Stomach (tissue), 9 donors: Measurements from ENCODE around the gene RNF121. TPM values are rescaled to one million over a fixed set of nuclear protein-coding genes. Genes with fewer than 3 reads are reported as not detected.
A peak's percentile ranks its signal among the peaks of the same experiment; 100 is the strongest.

Experiments used
- DNase-seq, 2 donors: peaks; one replicate each; pipeline versions ENCODE4 v3.0.0 to v3.0.0-alpha.2; 2013 to 2019
- H3K27ac ChIP-seq, 5 donors: fragments of 200-600 bp in 4 of 5; sonication (generic) in 4 of 5; one replicate each; pipeline ENCODE4 v1.5.1; 2013 to 2019; ENCODE audit warnings: mild to moderate bottlenecking in 1 of 5, moderate library complexity in 1 of 5
- H3K27me3 ChIP-seq, 3 donors: fragments of 200-600 bp; sonication (generic); one replicate each; pipeline ENCODE4 v1.5.1; 2017 to 2019; ENCODE audit warnings: mixed run types in 1 of 3
- H3K36me3 ChIP-seq, 4 donors: fragments of 200-600 bp; sonication (generic); 1 replicate in 3 of 4; 2 replicates in 1 of 4; pipeline ENCODE4 v1.5.1; 2016 to 2019
- H3K4me1 ChIP-seq, 4 donors: fragments of 200-600 bp; sonication (generic); one replicate each; pipeline ENCODE4 v1.5.1; 2016 to 2019
- H3K4me3 ChIP-seq, 4 donors: fragments of 200-600 bp; sonication (generic) in 3 of 4; one replicate each; pipeline ENCODE4 v1.5.1; 2016 to 2019; ENCODE audit warnings: mild to moderate bottlenecking in 1 of 4
- H3K9me3 ChIP-seq, 4 donors: fragments of 200-600 bp; sonication (generic); one replicate each; pipeline ENCODE4 v1.5.1; 2016 to 2019
- CTCF ChIP-seq, 7 experiments: fragments of 450-650 bp in 4 of 7; fragments of 200-600 bp in 3 of 7; sonication (generic) in 3 of 7; IDR thresholded peaks; one replicate each; pipeline ENCODE4 v1.5.1; 2016 to 2019; ENCODE audit warnings: antibody characterized with exemption in 7 of 7, control low read depth in 2 of 7, mild to moderate bottlenecking in 1 of 7
- EP300 ChIP-seq: sonication (generic); formaldehyde crosslinking; IDR thresholded peaks from one replicate; pipeline ENCODE4 v1.6.1; 2017; ENCODE audit warnings: antibody characterized with exemption
- POLR2A ChIP-seq, 4 donors: fragments of 450-650 bp; IDR thresholded peaks; one replicate each; pipeline ENCODE4 v1.6.1; 2016; ENCODE audit warnings: antibody characterized with exemption in 4 of 4, control low read depth in 2 of 4, mild to moderate bottlenecking in 1 of 4, moderate library complexity in 1 of 4
- POLR2AphosphoS5 ChIP-seq, 3 donors: sonication (generic); formaldehyde crosslinking; IDR thresholded peaks; one replicate each; pipeline ENCODE4 v1.6.1; 2016; ENCODE audit warnings: antibody characterized with exemption in 3 of 3
- WGBS, 5 donors: extraction: QIAGEN DNeasy Blood & Tissue Kit in 3 of 5; methylation state at CpG; one replicate each; pipeline versions ENCODE4 v1.1.5 to v1.1.7; 2013 to 2018; 5-methylcytosine and 5-hydroxymethylcytosine counted together
- intact Hi-C: fragments of 100-400 bp; cut with DNase I; formaldehyde crosslinking; loops from one replicate; pipeline ENCODE4 v1.15.1; 2023; ENCODE audit warnings: low total_unique reads
- polyA plus RNA-seq, 3 donors: library from polyadenylated mRNA; stranded (reverse); fragments of 200-250 nt; gene quantifications; one replicate each; pipeline ENCODE4 v1.2.3, GENCODE V29; 2013
- total RNA-seq, 5 donors: library from RNA; depleted of rRNA; stranded (reverse); fragments of >200 nt; gene quantifications; one replicate each; pipeline versions ENCODE4 v1.1.0 to v1.2.3, GENCODE V29; 2014 to 2016
- donor health status: healthy with polysubstance abuse.
- donor health status: Bipolar disorder and iron deficiency.
- donor health status: healthy.

RNF121 gene
- total and polyA plus RNA-seq, 8 donors, result 10.0 to 363 (median 20.8) TPM

DNA sequence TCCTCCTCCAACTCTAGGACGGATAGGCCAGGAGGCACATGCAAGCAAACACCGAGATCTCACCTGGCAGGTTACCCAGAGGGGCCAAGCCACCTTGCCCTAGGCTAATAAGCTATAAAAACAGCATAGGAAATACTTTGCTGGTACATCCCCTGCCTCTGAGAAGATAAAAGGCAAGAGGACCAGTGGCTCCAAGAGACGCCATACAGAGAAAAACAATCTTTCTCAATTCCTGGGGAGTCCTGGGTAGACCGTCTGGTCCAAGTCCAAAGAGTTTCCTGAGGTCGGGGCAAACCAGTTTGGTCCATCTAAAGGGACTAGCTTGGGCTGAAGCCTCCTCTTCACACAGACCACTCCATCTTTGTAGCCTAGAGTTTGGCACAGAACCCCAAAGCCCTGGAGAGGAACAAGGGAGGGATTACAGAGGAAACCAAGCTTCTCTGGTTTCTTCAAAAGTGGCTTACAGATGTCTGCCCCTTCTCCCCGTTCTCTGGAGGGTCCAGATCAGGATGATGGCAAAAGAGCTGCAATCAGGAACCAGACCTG, 111.1 kb downstream of the RNF121 start:
- H3K4me3 ChIP-seq, result peak overlapping the region; percentile 47 to 62 (median 58)
- 2 to 9% (median 5%) methylated on average over 6 of the region's 6 CpGs for WGBS, 5 donors
- intact Hi-C loops, result no loop called here
- peak; percentile 34 to 54 for DNase-seq
- peaks cover 45 to 89% (median 69%) of the 10 kb centered on the region in 4 donors for H3K4me1 ChIP-seq
- no peaks in the 10 kb centered on the region for H3K27me3 ChIP-seq
- no peaks in the 10 kb centered on the region for H3K9me3 ChIP-seq
- TF ChIP-seq EP300, result no peak
- no peak for TF ChIP-seq POLR2AphosphoS5 (IDR thresholded peaks at IDR 0.05)
- TF ChIP-seq CTCF (IDR thresholded peaks at IDR 0.05), result no peak
- TF ChIP-seq POLR2A (IDR thresholded peaks at IDR 0.05), result no peak
- peak overlapping the region; percentile 95 to 97 (median 95) for H3K27ac ChIP-seq
- peaks cover 9 to 12% (median 10%) of the 10 kb centered on the region in 4 donors for H3K36me3 ChIP-seq

DNA sequence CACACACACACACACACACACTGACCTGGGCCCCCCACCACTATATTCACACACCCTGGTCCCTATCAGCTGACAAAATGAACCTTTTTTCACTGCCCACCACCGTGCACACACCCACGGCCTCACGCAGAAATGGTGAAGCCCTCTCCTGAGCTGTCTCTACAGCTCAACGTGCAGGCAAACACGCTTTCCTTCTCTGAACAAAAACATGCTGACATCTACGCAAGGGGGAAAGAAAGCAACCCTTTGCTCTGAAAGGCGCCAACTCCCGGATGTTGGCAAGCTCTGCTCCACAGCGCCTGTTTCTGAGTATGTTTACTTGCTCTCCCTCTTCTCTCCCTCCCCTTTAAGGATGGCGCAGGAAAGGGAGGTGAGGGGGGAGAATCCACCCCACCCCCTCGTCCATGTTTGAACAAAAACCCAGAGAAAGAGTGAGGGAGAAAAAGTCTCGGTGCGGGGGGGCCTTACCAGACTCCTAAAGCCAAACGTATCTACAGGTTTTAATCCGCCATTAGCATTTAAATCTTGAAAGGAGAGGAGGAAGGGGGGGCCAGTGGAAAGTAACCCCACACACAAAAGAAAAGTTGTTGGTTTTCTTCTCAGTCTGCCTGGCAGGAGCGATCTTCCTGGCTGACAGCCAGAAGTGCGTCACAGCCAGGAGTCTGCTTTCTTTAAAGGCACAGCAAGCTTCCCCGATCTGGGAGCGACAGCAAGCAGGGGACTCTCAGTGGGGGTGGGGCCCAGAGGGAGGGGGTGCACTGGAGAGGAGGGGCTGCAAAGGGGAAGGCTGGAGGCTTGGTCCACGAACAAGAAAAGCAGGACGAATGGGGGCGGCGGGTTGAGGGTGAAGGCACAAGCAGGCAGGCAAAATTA, 111.9 kb downstream of the RNF121 start:
- H3K4me1 ChIP-seq, result peaks cover 45 to 89% (median 69%) of the 10 kb centered on the region in 4 donors

GRCh38 chr11:72041364-72042063, 112.7 kb downstream of the RNF121 start:
- peaks cover 45 to 85% (median 66%) of the 10 kb centered on the region in 4 donors for H3K4me1 ChIP-seq
- no peaks in the 10 kb centered on the region for H3K27me3 ChIP-seq
- intact Hi-C loops, result no loop called here
- TF ChIP-seq POLR2AphosphoS5 (IDR thresholded peaks at IDR 0.05) (peak; percentile 74 to 82 (median 78)), EP300 (no peak)
- DNase-seq, result peak; percentile 82 to 93
- H3K27ac ChIP-seq, result peak overlapping the region; percentile 95 to 97 (median 95)
- peaks cover 0 to 11% (median 0%) of the 10 kb centered on the region in 4 donors for H3K36me3 ChIP-seq
- 1 to 6% (median 2%) methylated on average over 20 to 23 of the region's 23 CpGs for WGBS, 5 donors
- peak overlapping the region; percentile 47 to 62 (median 58) for H3K4me3 ChIP-seq
- H3K9me3 ChIP-seq, result no peaks in the 10 kb centered on the region

More for the DNA sequence above, 111.9 kb downstream of the RNF121 start:
- Histone ChIP-seq H3K27me3 (no peaks in the 10 kb centered on the region), H3K27ac (peak overlapping the region; percentile 95 to 97 (median 95)), H3K4me3 (peak overlapping the region; percentile 47 to 62 (median 58)), H3K36me3 (peaks cover under 1 to 5% (median 3%) of the 10 kb centered on the region in 4 donors), H3K9me3 (no peaks in the 10 kb centered on the region)
- intact Hi-C loops, result no loop called here
- TF ChIP-seq EP300, result no peak
- TF ChIP-seq POLR2A (IDR thresholded peaks at IDR 0.05), result no peak
- peak; percentile 80 to 95 (median 92) for TF ChIP-seq POLR2AphosphoS5 (IDR thresholded peaks at IDR 0.05)
- peak in 1 of 7 experiments; percentile 3 for TF ChIP-seq CTCF (IDR thresholded peaks at IDR 0.05)
- 0 to 2% (median 1%) methylated on average over 22 to 23 of the region's 23 CpGs for WGBS, 5 donors
- peak; percentile 97 to 98 for DNase-seq

DNA sequence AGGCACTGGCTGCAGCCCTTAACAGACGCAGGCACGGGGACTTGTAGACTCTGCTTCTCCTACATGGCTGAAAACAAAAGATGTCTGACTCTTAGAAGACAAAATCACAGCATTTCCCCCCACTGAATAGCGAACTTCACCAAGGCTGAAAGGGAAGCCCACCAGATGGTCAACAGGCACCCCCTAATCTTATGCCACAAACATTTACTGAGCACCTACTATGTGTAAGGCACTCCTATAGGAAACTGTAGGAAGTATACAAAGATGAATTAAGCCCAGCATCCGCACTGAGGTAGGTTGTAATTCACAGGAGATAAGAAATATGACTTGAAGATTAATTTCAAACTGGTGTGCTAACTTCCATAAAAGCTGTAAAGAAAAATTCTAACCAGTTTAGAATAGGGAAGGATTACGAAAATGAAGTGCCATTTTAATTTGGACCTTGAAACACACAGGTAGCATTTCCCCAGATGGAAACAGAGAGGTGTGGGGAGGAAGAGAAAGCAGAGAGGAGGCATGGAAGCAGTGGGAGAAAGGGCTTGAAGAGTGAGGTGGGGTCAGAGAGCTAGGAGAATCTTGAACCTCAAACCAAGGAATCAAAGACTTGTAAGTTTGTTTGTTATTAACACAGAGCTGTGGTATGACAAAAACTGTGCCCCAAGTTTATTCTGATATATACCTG, 113.4 kb downstream of the RNF121 start:
- Histone ChIP-seq H3K9me3 (no peaks in the 10 kb centered on the region), H3K4me1 (peaks cover 40 to 78% (median 59%) of the 10 kb centered on the region in 4 donors), H3K27ac (peak overlapping the region; percentile 95 to 97 (median 95)), H3K27me3 (no peaks in the 10 kb centered on the region), H3K36me3 (peaks cover 0 to 16% (median 0%) of the 10 kb centered on the region in 4 donors), H3K4me3 (peak overlapping the region; percentile 47 to 62 (median 58))
- DNase-seq, result no peak
- TF ChIP-seq EP300 (no peak), CTCF (IDR thresholded peaks at IDR 0.05) (no peak), POLR2A (IDR thresholded peaks at IDR 0.05) (no peak), POLR2AphosphoS5 (IDR thresholded peaks at IDR 0.05) (no peak)
- intact Hi-C loops, result no loop called here
- 12 to 19% (median 15%) methylated on average over 4 to 5 of the region's 5 CpGs for WGBS, 5 donors
